BLaER1 (cell line): ENCODE measurements around the gene NSD2.
A peak's percentile ranks its signal among the peaks of the same experiment; 100 is the strongest.
"Not testable (repeated sequence)": the region's sequence is repeated elsewhere in the genome, so short reads cannot be mapped to it uniquely, and the experiment has no call there.

Source experiments
- H3K27ac ChIP-seq: shearing (Covaris generic); formaldehyde crosslinking; 2 replicates; pipeline ENCODE4 v1.8.1; 2022
- H3K27me3 ChIP-seq: shearing (Covaris generic); formaldehyde crosslinking; 2 replicates; pipeline ENCODE4 v1.8.1; 2022
- H3K36me3 ChIP-seq: shearing (Covaris generic); formaldehyde crosslinking; 2 replicates; pipeline ENCODE4 v1.8.1; 2022
- H3K4me1 ChIP-seq: shearing (Covaris generic); formaldehyde crosslinking; 2 replicates; pipeline ENCODE4 v1.8.1; 2022
- H3K4me2 ChIP-seq: shearing (Covaris generic); formaldehyde crosslinking; 2 replicates; pipeline ENCODE4 v1.8.1; 2022
- H3K4me3 ChIP-seq: shearing (Covaris generic); formaldehyde crosslinking; 2 replicates; pipeline ENCODE4 v1.8.1; 2022
- H3K9ac ChIP-seq: shearing (Covaris generic); formaldehyde crosslinking; 2 replicates; pipeline ENCODE4 v1.8.1; 2022
- H3K9me3 ChIP-seq: shearing (Covaris generic); formaldehyde crosslinking; 2 replicates; pipeline ENCODE4 v1.8.1; 2022
- H4K20me1 ChIP-seq: shearing (Covaris generic); formaldehyde crosslinking; 2 replicates; pipeline ENCODE4 v1.8.1; 2022
- Cebpa-rat ChIP-seq: shearing (Covaris generic); IDR thresholded peaks from 2 replicates; pipeline ENCODE4 v1.8.1; 2022

The NSD2 gene

DNA sequence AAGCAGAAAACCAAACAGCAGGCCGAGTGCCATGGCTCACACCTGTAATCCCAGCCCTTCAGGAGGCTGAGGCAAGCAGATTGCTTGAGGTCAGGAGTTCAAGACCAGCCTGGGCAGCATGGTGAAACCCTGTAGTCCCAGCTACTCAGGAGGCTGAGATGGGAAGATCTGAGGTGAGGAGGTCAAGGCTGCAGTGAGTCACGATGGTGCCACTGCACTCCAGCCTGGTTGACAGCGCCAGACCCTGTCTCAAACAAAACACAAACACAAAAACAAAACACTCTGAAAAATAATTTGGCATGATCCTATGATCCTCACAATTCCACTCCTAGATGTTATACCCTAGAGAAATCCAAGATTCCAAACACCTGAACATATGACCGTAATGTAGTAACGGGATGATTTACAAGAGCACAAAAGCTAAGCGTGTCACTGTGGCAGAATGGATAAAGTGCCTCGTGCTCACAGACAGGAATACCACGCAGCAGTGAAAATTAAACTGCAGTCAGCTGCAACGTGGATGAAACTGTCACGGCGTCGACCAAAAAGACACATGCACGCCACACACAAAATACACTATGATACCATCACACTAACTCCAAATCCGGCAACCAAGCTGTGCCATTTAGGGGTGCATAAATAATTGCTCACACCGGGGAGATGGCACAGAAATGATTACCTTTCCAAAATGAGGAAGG, 135.9 kb downstream of the NSD2 start:
- H3K27me3 ChIP-seq = no peaks in the 10 kb centered on the region
- H3K27ac ChIP-seq = no peak overlapping the region
- peak overlapping the region; percentile 91 for H3K4me3 ChIP-seq
- peak overlapping the region; percentile 98 for H3K9ac ChIP-seq
- peaks cover 59% of the 10 kb centered on the region for H4K20me1 ChIP-seq
- peaks cover 4% of the 10 kb centered on the region; the same call in 1 of the 2 replicates for H3K9me3 ChIP-seq
- TF ChIP-seq Cebpa-rat = no peak
- peaks cover 33% of the 10 kb centered on the region for H3K4me1 ChIP-seq
- H3K4me2 ChIP-seq = peak overlapping the region; percentile 85
- peaks cover 53% of the 10 kb centered on the region for H3K36me3 ChIP-seq

DNA sequence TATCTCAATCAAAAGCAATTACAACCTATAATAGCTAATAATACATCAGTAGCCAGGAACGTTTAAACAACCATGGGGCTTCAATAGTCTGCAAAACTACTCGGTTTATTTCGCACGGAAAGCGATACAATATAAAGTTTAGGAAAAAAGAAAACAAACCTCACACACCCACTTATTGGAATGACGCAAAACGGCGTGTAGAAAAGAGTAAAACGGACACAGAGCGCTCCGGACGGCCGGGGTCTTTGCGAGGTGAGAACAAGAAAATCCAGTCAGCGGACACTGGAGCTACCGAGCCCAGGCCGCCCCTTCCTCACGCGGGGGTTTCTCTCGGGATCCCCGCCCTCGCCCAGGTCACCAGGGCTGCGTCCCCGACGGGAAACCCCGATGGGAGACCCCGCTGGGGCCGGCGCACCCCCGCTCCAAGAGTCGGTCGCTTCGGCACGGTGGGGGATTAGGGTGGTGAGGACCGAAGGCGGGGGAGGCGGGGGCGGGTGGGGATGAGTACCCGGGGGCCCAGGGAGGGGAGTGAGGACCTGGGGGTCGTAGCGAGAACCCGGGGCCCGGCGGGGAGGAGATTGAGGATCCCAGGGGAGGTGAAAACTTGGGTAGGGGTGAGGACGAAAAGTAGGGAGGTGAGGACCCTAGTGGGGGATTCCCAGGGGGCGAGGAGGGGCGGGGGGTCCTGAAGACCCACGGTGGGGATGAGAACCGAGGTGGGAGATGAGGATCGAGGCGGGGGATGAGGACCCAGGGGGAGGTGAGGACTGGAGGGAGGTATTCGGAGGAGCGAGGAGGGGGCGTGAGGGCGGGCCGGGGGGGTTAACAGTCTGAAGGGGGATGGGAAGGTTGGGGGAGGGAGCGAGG, 136.8 kb downstream of the NSD2 start:
- peak overlapping the region; percentile 91 for H3K4me3 ChIP-seq
- no peak for TF ChIP-seq Cebpa-rat
- peaks cover 50% of the 10 kb centered on the region for H4K20me1 ChIP-seq
- no peaks in the 10 kb centered on the region; the same call in 1 of the 2 replicates for H3K9me3 ChIP-seq
- H3K36me3 ChIP-seq = peaks cover 43% of the 10 kb centered on the region
- peak overlapping the region; percentile 85 for H3K4me2 ChIP-seq
- H3K27ac ChIP-seq = peak overlapping the region; percentile 99
- H3K27me3 ChIP-seq = no peaks in the 10 kb centered on the region
- H3K4me1 ChIP-seq = peaks cover 33% of the 10 kb centered on the region
- peak overlapping the region; percentile 98 for H3K9ac ChIP-seq

GRCh38 chr4:2008671-2008920, 137.4 kb downstream of the NSD2 start:
- Histone ChIP-seq H3K9me3 (no peaks in the 10 kb centered on the region; the same call in 1 of the 2 replicates), H3K4me3 (peak overlapping the region; percentile 91), H4K20me1 (peaks cover 44% of the 10 kb centered on the region), H3K36me3 (peaks cover 38% of the 10 kb centered on the region), H3K4me1 (peaks cover 33% of the 10 kb centered on the region), H3K27me3 (no peaks in the 10 kb centered on the region), H3K4me2 (peak overlapping the region; percentile 26; the same call in 1 of the 2 replicates), H3K27ac (peak overlapping the region; percentile 99), H3K9ac (peak overlapping the region; percentile 98)
- TF ChIP-seq Cebpa-rat = no peak

GRCh38 chr4:2008921-2009650, 137.9 kb downstream of the NSD2 start, which contains the start of gene NELFA:
Gene NELFA (minus strand): TSS chr4:2008974. CDS start chr4:2008959, 15 bp downstream.
- peak within 1 kb of the TSS; percentile 85 for H3K4me2 ChIP-seq
- no peaks in the 10 kb centered on the region for H3K27me3 ChIP-seq
- no peak for TF ChIP-seq Cebpa-rat
- H3K9me3 ChIP-seq = no peaks in the 10 kb centered on the region
- H3K4me3 ChIP-seq = peak within 1 kb of the TSS; percentile 91
- H4K20me1 ChIP-seq = peaks cover 39% of the 10 kb centered on the region
- H3K4me1 ChIP-seq = peaks cover 33% of the 10 kb centered on the region
- H3K9ac ChIP-seq = peak within 1 kb of the TSS; percentile 98
- peak within 1 kb of the TSS; percentile 99 for H3K27ac ChIP-seq
- H3K36me3 ChIP-seq = peaks cover 33% of the 10 kb centered on the region

DNA sequence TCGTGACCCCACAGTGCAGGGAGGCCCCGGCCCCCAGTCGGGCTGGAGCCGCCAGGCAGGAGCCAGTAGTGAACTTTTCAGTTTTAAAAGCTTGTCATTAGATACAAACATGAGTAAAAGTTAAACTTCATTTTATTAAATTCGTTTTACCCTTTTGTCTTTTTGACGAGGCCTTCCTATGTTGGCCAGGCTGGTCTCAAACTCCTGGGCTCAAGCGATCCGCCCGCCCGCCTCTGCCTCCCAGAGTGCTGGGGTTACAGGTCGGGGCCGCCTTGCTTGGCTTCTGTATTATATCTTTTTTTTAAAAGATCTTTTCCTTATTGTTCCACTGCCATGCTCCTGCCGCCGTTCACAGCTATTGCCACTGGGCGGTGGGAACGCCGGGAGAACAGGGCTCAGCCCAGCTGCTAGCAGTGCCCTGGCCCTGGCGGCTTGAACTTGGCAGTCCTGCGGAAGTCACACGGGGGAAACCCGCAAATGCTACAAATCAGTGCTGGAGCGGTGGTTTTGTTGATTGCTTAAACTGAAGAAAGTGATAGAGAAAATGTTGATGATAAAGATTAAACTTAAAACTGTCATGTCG, 138.5 kb downstream of the NSD2 start:
- peaks cover 33% of the 10 kb centered on the region for H3K4me1 ChIP-seq

DNA sequence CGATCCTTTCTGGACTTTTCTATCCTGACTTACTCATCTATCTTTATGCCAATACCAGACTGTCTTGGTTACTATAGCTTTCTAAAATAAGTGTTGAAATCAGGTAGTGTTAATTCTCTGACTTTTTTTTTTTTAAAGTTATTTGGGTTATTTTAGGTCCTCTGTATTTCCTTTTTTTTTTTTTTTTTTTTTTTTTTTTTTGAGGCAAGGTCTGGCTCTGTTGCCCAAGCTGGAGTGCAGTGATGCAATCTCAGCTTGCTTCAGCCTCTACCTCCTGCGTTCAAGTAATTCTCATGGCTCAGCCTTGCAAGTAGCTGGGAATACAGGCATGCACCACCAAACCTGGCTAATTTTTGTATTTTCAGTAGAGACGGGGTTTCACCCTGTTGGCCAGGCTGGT, 140.4 kb downstream of the NSD2 start:
- Histone ChIP-seq H3K27ac (no peak overlapping the region), H3K27me3 (no peaks in the 10 kb centered on the region), H3K36me3 (peaks cover 8% of the 10 kb centered on the region), H3K4me2 (no peak overlapping the region), H3K9me3 (no peaks in the 10 kb centered on the region), H3K9ac (no peak overlapping the region), H3K4me1 (peaks cover 24% of the 10 kb centered on the region), H3K4me3 (no peak overlapping the region), H4K20me1 (peaks cover 14% of the 10 kb centered on the region)
- no peak for TF ChIP-seq Cebpa-rat

More for the DNA sequence above, 138.5 kb downstream of the NSD2 start:
- H3K9ac ChIP-seq = peak overlapping the region; percentile 98
- H3K36me3 ChIP-seq = peaks cover 26% of the 10 kb centered on the region
- peaks cover 33% of the 10 kb centered on the region for H4K20me1 ChIP-seq
- no peaks in the 10 kb centered on the region for H3K27me3 ChIP-seq
- peak overlapping the region; percentile 91 for H3K4me3 ChIP-seq
- TF ChIP-seq Cebpa-rat = no peak
- H3K27ac ChIP-seq = peak overlapping the region; percentile 99
- peak overlapping the region; percentile 80 for H3K4me2 ChIP-seq
- no peaks in the 10 kb centered on the region for H3K9me3 ChIP-seq

DNA sequence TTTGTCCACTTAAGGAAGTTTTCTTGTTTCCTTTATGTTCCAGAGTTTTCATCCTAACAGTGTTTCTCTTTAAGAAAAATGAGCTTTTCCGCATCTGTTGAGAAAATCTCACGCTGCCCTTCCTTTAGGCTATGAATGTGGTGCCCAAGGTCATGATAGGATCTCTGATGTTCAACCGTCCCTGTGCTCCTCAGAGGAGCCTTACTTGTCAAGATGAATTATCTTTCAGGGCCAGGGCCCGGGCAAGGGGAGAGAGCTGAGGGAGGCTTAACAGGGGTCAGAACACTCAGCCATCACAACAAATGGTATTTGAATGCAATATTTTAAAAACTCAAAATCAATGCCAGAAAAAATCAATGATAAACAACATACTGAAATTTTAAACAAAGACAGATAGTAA, 143.8 kb downstream of the NSD2 start:
- no peak overlapping the region for H3K27ac ChIP-seq
- H3K9ac ChIP-seq = no peak overlapping the region
- no peaks in the 10 kb centered on the region for H3K9me3 ChIP-seq
- H3K4me2 ChIP-seq = no peak overlapping the region
- no peak overlapping the region for H3K4me3 ChIP-seq
- H4K20me1 ChIP-seq = no peaks in the 10 kb centered on the region
- TF ChIP-seq Cebpa-rat = no peak
- no peaks in the 10 kb centered on the region for H3K27me3 ChIP-seq
- H3K36me3 ChIP-seq = no peaks in the 10 kb centered on the region
- H3K4me1 ChIP-seq = peaks cover 6% of the 10 kb centered on the region

DNA sequence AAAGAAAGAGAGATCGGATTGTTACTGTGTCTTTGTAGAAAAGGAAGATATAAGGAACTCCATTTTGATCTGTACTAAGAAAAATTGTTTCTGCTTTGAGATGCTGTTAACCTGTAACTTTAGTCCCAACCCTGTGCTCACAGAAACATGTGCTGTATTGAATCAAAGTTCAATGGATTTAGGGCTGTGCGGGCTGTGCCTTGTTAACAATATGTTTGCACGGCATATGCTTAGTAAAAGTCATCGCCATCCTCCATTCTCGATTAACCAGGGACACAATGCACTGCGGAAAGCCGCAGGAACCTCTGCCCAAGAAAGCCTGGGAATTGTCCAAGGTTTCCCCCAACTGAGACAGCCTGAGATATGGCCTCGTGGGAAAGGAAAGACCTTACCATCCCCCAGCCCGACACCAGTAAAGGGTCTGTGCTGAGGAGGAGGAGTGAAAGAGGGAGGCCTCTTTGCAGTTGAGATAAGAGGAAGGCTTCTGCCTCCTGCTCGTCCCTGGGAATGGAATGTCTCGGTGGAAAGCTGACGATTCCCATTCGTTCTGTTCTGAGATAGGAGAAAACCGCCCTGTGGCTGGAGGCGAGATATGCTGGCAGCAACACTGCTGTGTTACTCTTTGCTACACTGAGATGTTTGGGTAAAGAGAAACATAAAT, 150.3 kb downstream of the NSD2 start:
- not testable (repeated sequence) for H3K36me3 ChIP-seq, H3K4me1 ChIP-seq, H3K9ac ChIP-seq, H3K4me2 ChIP-seq, H3K27me3 ChIP-seq, H3K27ac ChIP-seq, H3K4me3 ChIP-seq, H4K20me1 ChIP-seq
- H3K9me3 ChIP-seq = peaks cover 22% of the 10 kb centered on the region

DNA sequence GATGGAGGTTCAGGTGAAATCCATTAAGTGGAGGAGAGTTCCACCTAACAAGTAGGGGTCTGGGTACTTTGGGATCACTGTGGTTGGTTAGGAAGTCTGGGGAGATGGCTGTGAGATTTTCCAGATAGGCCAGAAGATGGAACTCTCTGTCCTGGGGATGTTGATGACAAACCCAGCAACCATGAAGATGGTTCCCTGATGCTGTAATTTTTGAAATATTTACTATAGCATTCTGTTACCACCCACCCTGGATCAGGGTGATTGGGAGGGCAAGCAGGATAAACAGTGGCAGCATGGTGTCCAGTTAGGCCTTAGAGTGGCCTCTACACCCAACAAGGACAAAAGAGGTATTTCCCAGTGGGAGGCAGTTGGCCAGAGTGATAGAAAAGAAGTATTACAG, 153.5 kb downstream of the NSD2 start:
- TF ChIP-seq Cebpa-rat = no peak
- no peak overlapping the region for H3K4me3 ChIP-seq
- H3K36me3 ChIP-seq = no peaks in the 10 kb centered on the region
- H3K27me3 ChIP-seq = no peaks in the 10 kb centered on the region
- H3K9me3 ChIP-seq = peaks cover 28% of the 10 kb centered on the region
- H3K4me1 ChIP-seq = no peaks in the 10 kb centered on the region
- H4K20me1 ChIP-seq = no peaks in the 10 kb centered on the region
- H3K9ac ChIP-seq = no peak overlapping the region
- no peak overlapping the region for H3K27ac ChIP-seq
- no peak overlapping the region for H3K4me2 ChIP-seq
